Measurements from ENCODE around the gene GSE1.

- no peak for TF ChIP-seq CTCF (IDR thresholded peaks at IDR 0.05; ENCODE audit: low read depth, low read length, poor library complexity, severe bottlenecking)
- TF ChIP-seq EZH2phosphoT487 (IDR thresholded peaks at IDR 0.05; ENCODE audit: borderline replicate concordance, low read length), result no peak
Observed at GRCh38 chr16:85621698-85622428, 8.7 kb downstream of the GSE1 start.

Data from DOHH2 (cell line).